Measurements from ENCODE around the gene ZNF516. TPM values are rescaled to one million over a fixed set of nuclear protein-coding genes. Genes with fewer than 3 reads are reported as not detected.

Gene ZNF516
- total RNA-seq, 1 experiment from 2014 or later: 28.3 TPM

GRCh38 chr18:76414936-76415621, 80.0 kb downstream of the ZNF516 start:
- CTCF ChIA-PET: interaction anchor here (0.7 to 1.0 kb wide), 3 partner anchors 16 to 306 kb away, joined by 3 to 5 read pairs (median 4); no protein-coding TSS in a partner anchor
- no peaks in the 10 kb centered on the region for H3K9me3 Mint-ChIP-seq (ENCODE audit: unreplicated experiment)
- no peak for DNase-seq (ENCODE audit: unreplicated experiment)

GRCh38 chr18:76412818-76413565, 82.0 kb downstream of the ZNF516 start:
- DNase-seq (ENCODE audit: unreplicated experiment): no peak
- ChIA-PET CTCF (no interaction called here), POLR2A (no interaction called here)
- Mint-ChIP-seq H3K4me3 (ENCODE audit: unreplicated experiment) (no peak overlapping the region), H3K9me3 (ENCODE audit: unreplicated experiment) (no peaks in the 10 kb centered on the region), H3K27ac (ENCODE audit: low read depth, unreplicated experiment) (no peak overlapping the region), H3K27me3 (ENCODE audit: insufficient read depth, unreplicated experiment) (no peaks in the 10 kb centered on the region), H3K36me3 (ENCODE audit: insufficient read depth, unreplicated experiment) (peaks cover 14% of the 10 kb centered on the region), H3K4me1 (ENCODE audit: insufficient read depth, unreplicated experiment) (peaks cover 11% of the 10 kb centered on the region)
- intact Hi-C loops (cut with micrococcal nuclease): no loop called here
- no peak for TF ChIP-seq CTCF (IDR thresholded peaks at IDR 0.05; ENCODE audit: unreplicated experiment)
- BruUV-seq (replicated peaks): no TSS peak

More at GRCh38 chr18:76414936-76415621, 80.0 kb downstream of the ZNF516 start:
- Mint-ChIP-seq H3K4me3 (ENCODE audit: unreplicated experiment) (no peak overlapping the region), H3K27ac (ENCODE audit: low read depth, unreplicated experiment) (no peak overlapping the region), H3K36me3 (ENCODE audit: insufficient read depth, unreplicated experiment) (peaks cover 9% of the 10 kb centered on the region), H3K27me3 (ENCODE audit: insufficient read depth, unreplicated experiment) (no peaks in the 10 kb centered on the region), H3K4me1 (ENCODE audit: insufficient read depth, unreplicated experiment) (peaks cover 15% of the 10 kb centered on the region)
- POLR2A ChIA-PET: no interaction called here
- intact Hi-C loops (cut with micrococcal nuclease): no loop called here
- no TSS peak for BruUV-seq (replicated peaks)
- TF ChIP-seq CTCF (IDR thresholded peaks at IDR 0.05; ENCODE audit: unreplicated experiment): no peak

GRCh38 chr18:76412010-76412817, 82.8 kb downstream of the ZNF516 start:
- DNase-seq (ENCODE audit: unreplicated experiment): no peak
- peaks cover 9% of the 10 kb centered on the region for H3K4me1 Mint-ChIP-seq (ENCODE audit: insufficient read depth, unreplicated experiment)
- peaks cover 17% of the 10 kb centered on the region for H3K36me3 Mint-ChIP-seq (ENCODE audit: insufficient read depth, unreplicated experiment)
- no TSS peak for BruUV-seq (replicated peaks)
- no peak for TF ChIP-seq CTCF (IDR thresholded peaks at IDR 0.05; ENCODE audit: unreplicated experiment)
- CTCF ChIA-PET: no interaction called here
- H3K4me3 Mint-ChIP-seq (ENCODE audit: unreplicated experiment): no peak overlapping the region
- intact Hi-C loops (cut with micrococcal nuclease): no loop called here
- POLR2A ChIA-PET: interaction anchor here (0.7 kb wide), 1 partner anchor 230 kb away, joined by 3 read pairs; no protein-coding TSS in a partner anchor
- H3K27me3 Mint-ChIP-seq (ENCODE audit: insufficient read depth, unreplicated experiment): no peaks in the 10 kb centered on the region
- H3K27ac Mint-ChIP-seq (ENCODE audit: low read depth, unreplicated experiment): no peak overlapping the region
- no peaks in the 10 kb centered on the region for H3K9me3 Mint-ChIP-seq (ENCODE audit: unreplicated experiment)
